Fibroblast of pulmonary artery (primary cell): ENCODE data around the gene FBXW9.

Experiments
- DNase-seq: peaks from one replicate; pipeline ENCODE4 v3.0.0-alpha.2; 2010; ENCODE audit warnings: low read depth
- H3K4me3 ChIP-seq: replicated peaks from 2 replicates; pipeline ENCODE4 v1.5.1; 2011; ENCODE audit warnings: low read depth, mild to moderate bottlenecking, control low read depth, low read length, moderate library complexity
- TF ChIP-seq, protein P1 (sequence below): IDR thresholded peaks from 2 replicates; pipeline ENCODE4 v1.5.1; 2011; ENCODE audit warnings: mild to moderate bottlenecking, control low read depth, low read length, inconsistent platforms; ENCODE audit errors: missing control alignments

The FBXW9 gene

DNA sequence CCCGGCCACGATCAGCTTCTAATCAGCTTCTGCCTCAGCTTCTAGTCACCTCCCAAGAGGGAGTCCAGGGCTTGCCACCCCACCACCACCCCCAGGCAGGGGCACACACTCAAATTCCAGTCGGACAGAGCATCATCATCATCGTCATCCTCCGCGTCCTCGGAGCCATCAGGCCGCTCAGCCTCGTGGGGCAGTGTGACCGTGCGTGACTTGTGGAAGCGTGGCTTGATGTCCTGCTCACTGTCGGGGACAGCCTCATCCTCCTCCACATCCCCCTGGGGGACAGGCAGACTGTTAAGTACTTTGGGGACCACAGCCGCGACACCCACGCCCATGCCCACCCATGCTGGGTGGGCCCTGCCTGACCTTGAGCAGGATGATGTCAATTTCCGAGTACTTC, 14.8 kb upstream of the FBXW9 start:
- no peak for DNase-seq
- H3K4me3 ChIP-seq, result no peak overlapping the region
- TF ChIP-seq, protein P1, sequence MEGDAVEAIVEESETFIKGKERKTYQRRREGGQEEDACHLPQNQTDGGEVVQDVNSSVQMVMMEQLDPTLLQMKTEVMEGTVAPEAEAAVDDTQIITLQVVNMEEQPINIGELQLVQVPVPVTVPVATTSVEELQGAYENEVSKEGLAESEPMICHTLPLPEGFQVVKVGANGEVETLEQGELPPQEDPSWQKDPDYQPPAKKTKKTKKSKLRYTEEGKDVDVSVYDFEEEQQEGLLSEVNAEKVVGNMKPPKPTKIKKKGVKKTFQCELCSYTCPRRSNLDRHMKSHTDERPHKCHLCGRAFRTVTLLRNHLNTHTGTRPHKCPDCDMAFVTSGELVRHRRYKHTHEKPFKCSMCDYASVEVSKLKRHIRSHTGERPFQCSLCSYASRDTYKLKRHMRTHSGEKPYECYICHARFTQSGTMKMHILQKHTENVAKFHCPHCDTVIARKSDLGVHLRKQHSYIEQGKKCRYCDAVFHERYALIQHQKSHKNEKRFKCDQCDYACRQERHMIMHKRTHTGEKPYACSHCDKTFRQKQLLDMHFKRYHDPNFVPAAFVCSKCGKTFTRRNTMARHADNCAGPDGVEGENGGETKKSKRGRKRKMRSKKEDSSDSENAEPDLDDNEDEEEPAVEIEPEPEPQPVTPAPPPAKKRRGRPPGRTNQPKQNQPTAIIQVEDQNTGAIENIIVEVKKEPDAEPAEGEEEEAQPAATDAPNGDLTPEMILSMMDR, result no peak

DNA sequence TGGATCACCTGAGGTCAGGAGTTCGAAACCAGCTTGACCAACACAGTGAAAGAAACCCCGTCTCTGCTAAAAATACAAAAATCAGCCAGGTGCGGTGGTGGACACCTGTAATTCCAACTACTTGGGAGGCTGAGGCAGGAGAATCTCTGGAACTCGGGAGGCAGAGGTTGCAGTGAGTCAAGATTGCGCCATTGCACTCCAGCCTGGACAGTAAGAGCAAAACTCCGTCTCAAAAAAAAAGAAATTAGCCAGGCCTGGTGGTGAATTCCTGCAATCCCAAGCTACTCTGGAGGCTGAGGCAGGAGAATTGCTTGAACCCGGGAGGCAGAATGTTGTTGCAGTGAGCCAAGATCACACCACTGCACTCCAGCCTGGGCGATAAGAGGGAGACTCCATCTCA, 12.2 kb upstream of the FBXW9 start:
- H3K4me3 ChIP-seq, result no peak overlapping the region
- DNase-seq, result no peak
- TF ChIP-seq, protein P1, result no peak

DNA sequence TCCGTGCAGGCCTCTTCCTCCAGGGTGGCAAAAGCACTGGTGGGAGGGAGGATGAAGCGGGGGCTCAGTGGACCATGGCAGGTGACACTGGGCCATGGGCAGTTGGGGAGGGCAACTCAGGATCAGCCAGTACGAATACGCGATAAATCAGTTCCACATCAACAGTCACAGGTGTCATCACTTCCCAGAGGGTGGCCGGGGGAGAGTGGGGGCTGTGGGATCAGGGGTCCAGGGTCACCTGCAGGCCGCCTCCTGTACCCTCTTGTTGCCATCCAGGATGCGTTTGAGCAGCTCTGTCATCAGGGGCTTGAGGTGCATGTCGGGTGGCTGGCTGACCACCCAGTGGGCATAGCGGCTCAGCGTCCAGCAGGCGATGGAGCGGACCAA, 9.9 kb upstream of the FBXW9 start:
- no peak overlapping the region for H3K4me3 ChIP-seq
- TF ChIP-seq, protein P1, result no peak
- no peak for DNase-seq

DNA sequence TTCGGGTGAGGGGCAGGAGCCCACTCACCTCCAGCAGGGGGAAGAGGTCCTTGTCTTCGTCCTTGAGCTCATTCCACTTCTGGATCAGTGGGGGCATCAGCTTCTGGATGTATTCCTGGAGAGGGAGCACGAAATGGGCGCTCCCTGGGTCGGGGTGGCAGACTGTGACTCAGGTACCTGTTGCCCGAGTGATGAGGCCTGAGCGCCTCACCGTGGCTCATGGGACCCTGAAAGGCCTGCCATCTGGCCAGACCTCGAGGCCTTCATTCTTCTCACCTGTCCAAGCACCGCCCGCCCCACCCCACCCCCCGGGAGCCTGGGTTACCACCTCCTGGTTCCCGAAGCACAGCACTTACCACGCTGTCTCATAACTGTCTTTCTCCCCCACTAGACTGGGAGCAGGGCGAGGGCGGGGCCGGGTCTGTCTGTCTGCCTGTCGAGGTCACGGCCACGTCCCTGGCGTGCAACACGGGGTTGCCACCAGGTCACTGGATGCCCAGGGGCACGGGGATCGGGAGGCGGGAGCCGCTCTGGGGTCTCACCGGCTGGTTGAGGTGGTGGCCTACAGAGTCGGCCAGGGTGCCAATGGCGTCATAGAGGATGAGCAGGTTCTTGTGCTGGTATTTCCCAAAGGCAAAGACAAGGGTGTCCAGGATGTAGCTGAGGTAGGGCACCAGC, 9.4 kb upstream of the FBXW9 start:
- no peak overlapping the region for H3K4me3 ChIP-seq
- TF ChIP-seq, protein P1, result no peak
- no peak for DNase-seq

DNA sequence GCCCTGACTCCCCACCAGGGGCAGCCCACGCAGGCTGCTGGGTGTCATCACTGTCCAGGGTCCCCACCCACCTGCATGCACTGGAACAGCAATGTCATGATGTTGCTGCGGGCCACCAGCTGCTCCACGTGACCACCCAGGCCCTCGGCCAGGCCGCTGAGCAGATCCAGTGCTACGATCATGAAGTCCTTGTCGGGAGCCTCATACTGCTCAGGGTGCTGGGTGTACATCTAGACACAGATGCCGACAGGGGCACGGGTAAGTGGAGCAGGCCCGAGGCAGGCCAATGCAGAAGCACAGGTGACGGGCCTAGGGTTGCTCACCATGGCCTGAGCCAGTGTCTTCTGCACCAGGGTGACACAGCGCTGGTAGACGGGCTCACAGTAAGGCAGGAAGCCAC, 8.7 kb upstream of the FBXW9 start:
- no peak for DNase-seq
- TF ChIP-seq, protein P1, result no peak
- no peak overlapping the region for H3K4me3 ChIP-seq

DNA sequence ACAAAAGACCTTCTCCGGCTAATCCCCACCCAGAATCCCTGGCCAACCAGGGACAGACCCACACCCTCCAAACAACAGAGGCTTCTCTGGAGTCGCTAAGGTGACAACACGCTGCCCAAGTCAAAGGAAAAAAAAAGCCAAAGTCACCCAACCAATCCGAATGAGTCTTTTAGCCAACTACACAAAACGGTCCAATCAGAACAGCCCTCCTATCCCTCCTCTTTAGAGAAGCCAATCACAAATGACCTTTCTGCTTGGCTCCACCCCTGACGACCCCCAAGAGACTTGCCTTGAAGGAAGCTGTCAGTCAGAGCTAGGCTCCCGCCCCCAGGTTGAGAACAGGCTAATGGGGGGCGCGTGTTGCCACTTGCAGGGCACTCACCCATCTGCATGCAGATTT, 6.6 kb upstream of the FBXW9 start:
- TF ChIP-seq, protein P1, result no peak
- peak; percentile 56 for DNase-seq
- no peak overlapping the region for H3K4me3 ChIP-seq

DNA sequence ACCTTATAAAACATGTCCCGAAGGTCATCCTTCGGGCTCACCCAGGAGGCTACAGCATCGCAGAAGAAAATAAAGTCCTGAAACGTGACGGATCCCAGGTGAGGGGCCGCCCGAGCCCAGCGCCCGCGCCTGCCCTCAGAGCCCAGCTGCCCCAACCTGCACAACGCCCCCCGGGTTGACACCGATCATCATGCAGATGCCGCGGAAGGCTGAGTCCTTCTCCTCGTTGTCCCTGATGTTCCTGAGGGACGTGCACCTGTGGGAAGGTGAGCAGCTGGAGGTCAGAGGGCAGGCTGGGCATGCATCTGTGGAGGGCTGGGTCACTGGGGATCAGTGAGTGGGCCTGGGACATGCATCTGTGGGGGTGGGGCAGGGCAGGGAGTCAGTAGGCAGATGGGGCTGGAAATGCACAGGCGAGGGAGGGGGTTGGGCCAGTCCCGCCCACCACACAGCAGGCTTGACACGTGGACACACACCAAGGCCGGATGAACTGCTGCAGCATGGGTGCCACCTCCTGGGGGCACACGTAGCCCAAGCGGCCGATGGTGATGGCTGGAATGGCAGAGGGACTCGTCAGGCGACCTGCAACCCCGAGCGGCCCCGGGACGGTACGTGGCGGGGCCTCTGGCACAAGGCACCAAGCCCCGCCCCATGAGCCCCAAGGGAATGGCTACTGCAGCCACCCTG, 5.3 kb upstream of the FBXW9 start:
- no peak for DNase-seq
- TF ChIP-seq, protein P1, result no peak
- H3K4me3 ChIP-seq, result no peak overlapping the region
